Measurements from ENCODE around the gene SLC16A3. TPM values are rescaled to one million over a fixed set of nuclear protein-coding genes. Genes with fewer than 3 reads are reported as not detected.

The SLC16A3 gene
- total and polyA plus RNA-seq, 4 donors, result 1.1 to 10.5 (median 8.8) TPM

DNA sequence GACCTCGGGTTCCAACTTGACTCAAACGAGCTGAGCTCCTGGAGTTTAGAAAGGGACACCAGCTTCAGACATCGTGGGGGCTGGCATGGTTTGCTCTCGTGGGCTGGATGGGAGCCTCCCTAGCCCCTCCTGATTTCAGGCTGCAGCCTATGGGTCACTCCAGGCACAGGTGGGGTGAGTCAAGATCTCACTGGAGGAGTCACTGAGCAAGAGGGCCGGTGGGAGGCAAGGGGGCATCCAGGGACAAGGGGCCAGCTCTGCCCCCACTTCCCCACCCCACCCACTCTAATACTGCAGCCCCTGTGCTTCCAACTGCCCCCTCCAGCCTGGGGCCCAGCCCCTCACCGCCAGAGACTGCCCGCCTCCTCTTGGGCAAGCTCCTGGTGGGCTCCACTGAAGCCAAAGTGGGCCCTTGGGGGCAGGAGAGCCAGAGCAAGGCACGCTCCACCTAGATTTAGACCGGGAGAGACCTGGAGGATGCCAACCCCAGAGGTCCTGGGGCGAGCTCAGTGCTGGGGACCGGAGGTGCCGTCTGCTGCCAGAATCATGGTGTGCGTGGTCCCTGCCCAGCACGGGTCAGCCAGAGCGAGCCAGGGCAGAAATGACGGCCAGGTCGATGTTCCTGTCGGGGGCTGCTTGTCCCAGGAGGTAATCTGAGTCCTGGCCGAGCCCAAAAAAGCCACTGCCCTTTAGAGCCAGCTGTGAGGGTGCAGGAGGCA, 6.4 kb downstream of the SLC16A3 start:
- no peak overlapping the region for H3K4me3 ChIP-seq (ENCODE audit: low read depth in 1 of 3, low read length in 3 of 3)
- no peak for DNase-seq (ENCODE audit: low spot score)
- H3K27me3 ChIP-seq (ENCODE audit: control insufficient read depth in 4 of 4, insufficient read depth in 4 of 4, low read length in 3 of 4), result no peaks in the 10 kb centered on the region
- H3K9me3 ChIP-seq (ENCODE audit: control insufficient read depth in 4 of 4, low read length in 3 of 4), result no peaks in the 10 kb centered on the region
- H3K9ac ChIP-seq (ENCODE audit: low read depth in 1 of 2, low read length in 2 of 2), result no peak overlapping the region
- H3K36me3 ChIP-seq (ENCODE audit: control insufficient read depth in 4 of 4, insufficient read depth in 3 of 4, low read depth in 1 of 4, low read length in 3 of 4), result peaks cover 0 to 1% (median 0%) of the 10 kb centered on the region in 4 donors
- WGBS, result 89% methylated on average over 19 of the region's 19 CpGs
- H3K27ac ChIP-seq (ENCODE audit: low read depth in 1 of 2, low read length in 2 of 2), result no peak overlapping the region
- TF ChIP-seq GABPA (IDR thresholded peaks at IDR 0.05 in 1 of 2, conservative IDR thresholded peaks at IDR 0.05 in 1 of 2), result no peak
- TF ChIP-seq, protein P1, sequence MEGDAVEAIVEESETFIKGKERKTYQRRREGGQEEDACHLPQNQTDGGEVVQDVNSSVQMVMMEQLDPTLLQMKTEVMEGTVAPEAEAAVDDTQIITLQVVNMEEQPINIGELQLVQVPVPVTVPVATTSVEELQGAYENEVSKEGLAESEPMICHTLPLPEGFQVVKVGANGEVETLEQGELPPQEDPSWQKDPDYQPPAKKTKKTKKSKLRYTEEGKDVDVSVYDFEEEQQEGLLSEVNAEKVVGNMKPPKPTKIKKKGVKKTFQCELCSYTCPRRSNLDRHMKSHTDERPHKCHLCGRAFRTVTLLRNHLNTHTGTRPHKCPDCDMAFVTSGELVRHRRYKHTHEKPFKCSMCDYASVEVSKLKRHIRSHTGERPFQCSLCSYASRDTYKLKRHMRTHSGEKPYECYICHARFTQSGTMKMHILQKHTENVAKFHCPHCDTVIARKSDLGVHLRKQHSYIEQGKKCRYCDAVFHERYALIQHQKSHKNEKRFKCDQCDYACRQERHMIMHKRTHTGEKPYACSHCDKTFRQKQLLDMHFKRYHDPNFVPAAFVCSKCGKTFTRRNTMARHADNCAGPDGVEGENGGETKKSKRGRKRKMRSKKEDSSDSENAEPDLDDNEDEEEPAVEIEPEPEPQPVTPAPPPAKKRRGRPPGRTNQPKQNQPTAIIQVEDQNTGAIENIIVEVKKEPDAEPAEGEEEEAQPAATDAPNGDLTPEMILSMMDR (IDR thresholded peaks at IDR 0.05; ENCODE audit: low read depth, low read length, missing input control), result no peak
- no peak for TF ChIP-seq HNF4A (conservative IDR thresholded peaks at IDR 0.05)
- TF ChIP-seq HNF4G (IDR thresholded peaks at IDR 0.05), result no peak
- TF ChIP-seq YY1 (IDR thresholded peaks at IDR 0.05), result no peak
- TF ChIP-seq, protein P2, sequence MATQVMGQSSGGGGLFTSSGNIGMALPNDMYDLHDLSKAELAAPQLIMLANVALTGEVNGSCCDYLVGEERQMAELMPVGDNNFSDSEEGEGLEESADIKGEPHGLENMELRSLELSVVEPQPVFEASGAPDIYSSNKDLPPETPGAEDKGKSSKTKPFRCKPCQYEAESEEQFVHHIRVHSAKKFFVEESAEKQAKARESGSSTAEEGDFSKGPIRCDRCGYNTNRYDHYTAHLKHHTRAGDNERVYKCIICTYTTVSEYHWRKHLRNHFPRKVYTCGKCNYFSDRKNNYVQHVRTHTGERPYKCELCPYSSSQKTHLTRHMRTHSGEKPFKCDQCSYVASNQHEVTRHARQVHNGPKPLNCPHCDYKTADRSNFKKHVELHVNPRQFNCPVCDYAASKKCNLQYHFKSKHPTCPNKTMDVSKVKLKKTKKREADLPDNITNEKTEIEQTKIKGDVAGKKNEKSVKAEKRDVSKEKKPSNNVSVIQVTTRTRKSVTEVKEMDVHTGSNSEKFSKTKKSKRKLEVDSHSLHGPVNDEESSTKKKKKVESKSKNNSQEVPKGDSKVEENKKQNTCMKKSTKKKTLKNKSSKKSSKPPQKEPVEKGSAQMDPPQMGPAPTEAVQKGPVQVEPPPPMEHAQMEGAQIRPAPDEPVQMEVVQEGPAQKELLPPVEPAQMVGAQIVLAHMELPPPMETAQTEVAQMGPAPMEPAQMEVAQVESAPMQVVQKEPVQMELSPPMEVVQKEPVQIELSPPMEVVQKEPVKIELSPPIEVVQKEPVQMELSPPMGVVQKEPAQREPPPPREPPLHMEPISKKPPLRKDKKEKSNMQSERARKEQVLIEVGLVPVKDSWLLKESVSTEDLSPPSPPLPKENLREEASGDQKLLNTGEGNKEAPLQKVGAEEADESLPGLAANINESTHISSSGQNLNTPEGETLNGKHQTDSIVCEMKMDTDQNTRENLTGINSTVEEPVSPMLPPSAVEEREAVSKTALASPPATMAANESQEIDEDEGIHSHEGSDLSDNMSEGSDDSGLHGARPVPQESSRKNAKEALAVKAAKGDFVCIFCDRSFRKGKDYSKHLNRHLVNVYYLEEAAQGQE (IDR thresholded peaks at IDR 0.05), result no peak
- TF ChIP-seq EGR1 (IDR thresholded peaks at IDR 0.05; ENCODE audit: low read depth in 2 of 2), result no peak
- no peak for TF ChIP-seq TAF1 (conservative IDR thresholded peaks at IDR 0.05)
- TF ChIP-seq, protein P3, sequence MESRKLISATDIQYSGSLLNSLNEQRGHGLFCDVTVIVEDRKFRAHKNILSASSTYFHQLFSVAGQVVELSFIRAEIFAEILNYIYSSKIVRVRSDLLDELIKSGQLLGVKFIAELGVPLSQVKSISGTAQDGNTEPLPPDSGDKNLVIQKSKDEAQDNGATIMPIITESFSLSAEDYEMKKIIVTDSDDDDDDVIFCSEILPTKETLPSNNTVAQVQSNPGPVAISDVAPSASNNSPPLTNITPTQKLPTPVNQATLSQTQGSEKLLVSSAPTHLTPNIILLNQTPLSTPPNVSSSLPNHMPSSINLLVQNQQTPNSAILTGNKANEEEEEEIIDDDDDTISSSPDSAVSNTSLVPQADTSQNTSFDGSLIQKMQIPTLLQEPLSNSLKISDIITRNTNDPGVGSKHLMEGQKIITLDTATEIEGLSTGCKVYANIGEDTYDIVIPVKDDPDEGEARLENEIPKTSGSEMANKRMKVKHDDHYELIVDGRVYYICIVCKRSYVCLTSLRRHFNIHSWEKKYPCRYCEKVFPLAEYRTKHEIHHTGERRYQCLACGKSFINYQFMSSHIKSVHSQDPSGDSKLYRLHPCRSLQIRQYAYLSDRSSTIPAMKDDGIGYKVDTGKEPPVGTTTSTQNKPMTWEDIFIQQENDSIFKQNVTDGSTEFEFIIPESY (IDR thresholded peaks at IDR 0.05), result no peak
- no peak for TF ChIP-seq RAD21 (IDR thresholded peaks at IDR 0.05)
- TF ChIP-seq RXRA (IDR thresholded peaks at IDR 0.05), result no peak
- no peak for TF ChIP-seq FOXA1 (IDR thresholded peaks at IDR 0.05)
- TF ChIP-seq SP1 (IDR thresholded peaks at IDR 0.05), result no peak
- TF ChIP-seq, protein P4, sequence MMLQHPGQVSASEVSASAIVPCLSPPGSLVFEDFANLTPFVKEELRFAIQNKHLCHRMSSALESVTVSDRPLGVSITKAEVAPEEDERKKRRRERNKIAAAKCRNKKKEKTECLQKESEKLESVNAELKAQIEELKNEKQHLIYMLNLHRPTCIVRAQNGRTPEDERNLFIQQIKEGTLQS (IDR thresholded peaks at IDR 0.05), result no peak
- no peak for TF ChIP-seq FOXA2 (IDR thresholded peaks at IDR 0.05)
- H3K4me1 ChIP-seq (ENCODE audit: control insufficient read depth in 4 of 4, insufficient read depth in 4 of 4, low read length in 3 of 4), result peaks cover 18 to 48% (median 33%) of the 10 kb centered on the region in 4 donors

DNA sequence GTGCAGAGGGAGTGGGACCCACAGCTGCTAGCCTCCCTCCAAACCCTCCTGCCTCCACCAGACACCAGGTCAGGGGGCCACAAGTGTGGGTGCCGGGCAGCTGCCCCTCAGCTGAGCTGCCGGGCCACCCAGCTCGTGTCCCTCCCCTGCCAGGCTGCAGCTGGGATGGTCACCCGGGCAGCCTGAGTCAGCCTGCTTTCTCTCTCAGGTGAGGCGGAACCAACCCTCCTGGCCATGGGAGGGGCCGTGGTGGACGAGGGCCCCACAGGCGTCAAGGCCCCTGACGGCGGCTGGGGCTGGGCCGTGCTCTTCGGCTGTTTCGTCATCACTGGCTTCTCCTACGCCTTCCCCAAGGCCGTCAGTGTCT, 6.9 kb downstream of the SLC16A3 start:
- DNase-seq (ENCODE audit: low spot score), result no peak
- Histone ChIP-seq H3K9me3 (ENCODE audit: control insufficient read depth in 4 of 4, low read length in 3 of 4) (no peaks in the 10 kb centered on the region), H3K27me3 (ENCODE audit: control insufficient read depth in 4 of 4, insufficient read depth in 4 of 4, low read length in 3 of 4) (no peaks in the 10 kb centered on the region), H3K36me3 (ENCODE audit: control insufficient read depth in 4 of 4, insufficient read depth in 3 of 4, low read depth in 1 of 4, low read length in 3 of 4) (peaks cover 0 to 1% (median 0%) of the 10 kb centered on the region in 4 donors), H3K9ac (ENCODE audit: low read depth in 1 of 2, low read length in 2 of 2) (no peak overlapping the region), H3K4me1 (ENCODE audit: control insufficient read depth in 4 of 4, insufficient read depth in 4 of 4, low read length in 3 of 4) (peaks cover 23 to 54% (median 33%) of the 10 kb centered on the region in 4 donors), H3K4me3 (ENCODE audit: low read depth in 1 of 3, low read length in 3 of 3) (no peak overlapping the region), H3K27ac (ENCODE audit: low read depth in 1 of 2, low read length in 2 of 2) (no peak overlapping the region)
- 72% methylated on average over 15 of the region's 15 CpGs for WGBS
- TF ChIP-seq, protein P4 (IDR thresholded peaks at IDR 0.05), result no peak
- TF ChIP-seq YY1 (IDR thresholded peaks at IDR 0.05), result no peak
- no peak for TF ChIP-seq FOXA2 (IDR thresholded peaks at IDR 0.05)
- no peak for TF ChIP-seq RAD21 (IDR thresholded peaks at IDR 0.05)
- no peak for TF ChIP-seq SP1 (IDR thresholded peaks at IDR 0.05)
- no peak for TF ChIP-seq NR2F2 (IDR thresholded peaks at IDR 0.05)
- TF ChIP-seq JUND (IDR thresholded peaks at IDR 0.05), result no peak
- TF ChIP-seq FOXA1 (IDR thresholded peaks at IDR 0.05), result no peak
- TF ChIP-seq, protein P1 (IDR thresholded peaks at IDR 0.05; ENCODE audit: low read depth, low read length, missing input control), result no peak
- TF ChIP-seq, protein P2 (IDR thresholded peaks at IDR 0.05), result no peak
- TF ChIP-seq TAF1 (conservative IDR thresholded peaks at IDR 0.05), result no peak
